ENCODE data around the gene TBL1X. TPM values are rescaled to one million over a fixed set of nuclear protein-coding genes. Genes with fewer than 3 reads are reported as not detected.

TBL1X gene
- total and polyA plus RNA-seq, 2 of the 4 experiments (the other 2 are of a cell fraction) = 16.2 to 20.8 TPM

GRCh38 chrX:9609987-9610386 is 145.1 kb downstream of the TBL1X start:
- Histone ChIP-seq H4K5ac (ENCODE audit: low read depth, low read length) (no peak overlapping the region), H3K4me2 (ENCODE audit: low read depth, low read length) (no peak overlapping the region), H3K9me1 (ENCODE audit: insufficient read depth, low read length) (peaks cover 6% of the 10 kb centered on the region), H3K56ac (ENCODE audit: extremely low read depth, insufficient read depth, low read length) (no peak overlapping the region), H2AK9ac (replicated peaks; ENCODE audit: low read depth, low read length, poor library complexity) (no peak overlapping the region), H4K8ac (ENCODE audit: low read depth in 2 of 2, low read length in 2 of 2) (no peak overlapping the region), H2BK120ac (ENCODE audit: low read depth, low read length) (no peak overlapping the region), H3K23ac (ENCODE audit: low read depth, low read length) (no peak overlapping the region), H3K14ac (replicated peaks; ENCODE audit: low read depth, low read length) (no peak overlapping the region), H3K9ac (ENCODE audit: low read depth, low read length) (no peak overlapping the region), H4K91ac (ENCODE audit: insufficient read depth, low read depth, low read length) (no peak overlapping the region), H3K27ac (ENCODE audit: insufficient read depth, low read length) (no peak overlapping the region), H3K4me1 (ENCODE audit: control insufficient read depth, insufficient read depth, low read length) (peaks cover 5% of the 10 kb centered on the region; the same call in 1 of the 2 replicates), H4K20me1 (ENCODE audit: insufficient read depth, low read length) (0 out of 2 replicates have a peak, but pooled peaks cover 1% of the 10 kb centered on the region), H3K27me3 (ENCODE audit: control insufficient read depth, insufficient read depth, low read length) (no peaks in the 10 kb centered on the region), H2AK5ac (ENCODE audit: low read depth, low read length) (no peak overlapping the region), H2BK15ac (ENCODE audit: low read depth, low read length) (no peak overlapping the region), H2BK20ac (ENCODE audit: low read depth, low read length) (no peak overlapping the region), H3K36me3 (ENCODE audit: control insufficient read depth, insufficient read depth, low read length) (0 out of 2 replicates have a peak, but pooled peaks cover under 1% of the 10 kb centered on the region), H3K18ac (ENCODE audit: low read depth, low read length) (no peak overlapping the region), H3K4ac (ENCODE audit: low read depth, low read length) (no peak overlapping the region), H3K79me1 (ENCODE audit: low read depth in 1 of 2, low read length in 2 of 2) (peaks cover 21 to 36% of the 10 kb centered on the region in 2 experiments), H3K4me3 (ENCODE audit: insufficient read depth, low read depth, low read length) (no peak overlapping the region), H2BK5ac (ENCODE audit: low read depth, low read length, poor library complexity, severe bottlenecking) (no peak overlapping the region), H3K9me3 (ENCODE audit: control insufficient read depth, insufficient read depth, low read length) (peaks cover 2% of the 10 kb centered on the region; the same call in 1 of the 2 replicates), H2AFZ (replicated peaks; ENCODE audit: low read length, poor library complexity) (no peak overlapping the region)
- dilution Hi-C loops (cut with HindIII; ENCODE audit: low sequenced_read_pairs, unreplicated experiment) (no loop called here), intact Hi-C loops (cut with micrococcal nuclease) (no loop called here), in situ Hi-C loops (cut with MboI; ENCODE audit: low sequenced_read_pairs) (no loop called here)
- no CpG with 5 or more reads among the region's 3 CpGs for WGBS, 2 experiments (ENCODE audit: extremely low coverage in 2 of 2, insufficient read length in 1 of 2)
- DNase-seq = no peak
- CTCF ChIA-PET = interaction anchor here (0.8 kb wide), 1 partner anchor 637 kb away, joined by 3 read pairs; no protein-coding TSS in a partner anchor
- BruUV-seq (replicated peaks) = no TSS peak
- TF ChIP-seq FOS (IDR thresholded peaks at IDR 0.05; ENCODE audit: low read depth, low read length) (no peak), MAZ (IDR thresholded peaks at IDR 0.05; ENCODE audit: borderline replicate concordance, low read depth, low read length) (no peak), RFX5 (IDR thresholded peaks at IDR 0.05; ENCODE audit: low read depth, low read length) (no peak), BHLHE40 (IDR thresholded peaks at IDR 0.05; ENCODE audit: low read depth, low read length) (no peak), CEBPB (IDR thresholded peaks at IDR 0.05; ENCODE audit: low read depth, low read length) (no peak), NFE2L2 (IDR thresholded peaks at IDR 0.05; ENCODE audit: low read depth, low read length) (no peak), MAFK (IDR thresholded peaks at IDR 0.05; ENCODE audit: low read depth, low read length) (no peak), POLR2A (IDR thresholded peaks at IDR 0.05; ENCODE audit: low read depth, low read length) (no peak), SMC3 (IDR thresholded peaks at IDR 0.05; ENCODE audit: low read depth, low read length) (no peak)
- POLR2A ChIA-PET (ENCODE audit: unreplicated experiment) = no interaction called here
- ATAC-seq (ENCODE audit: low read depth) = no peak

Measured in IMR-90 (cell line).